OCI-M2 (cell line): ENCODE measurements around the gene OSM.
"Not testable (repeated sequence)": the region's sequence is repeated elsewhere in the genome, so short reads cannot be mapped to it uniquely, and the experiment has no call there.

Source experiments
- DNase-seq: peaks from one replicate; lab custom pipeline; 2025; ENCODE audit not compliant: unreplicated experiment; lab: John Stamatoyannopoulos, UW

The OSM gene

GRCh38 chr22:30228509-30229359, 37.9 kb downstream of the OSM start:
- DNase-seq = no peak

- DNase-seq = no peak
Measured at GRCh38 chr22:30227438-30228228, 39.0 kb downstream of the OSM start.

GRCh38 chr22:30226192-30226832, 40.3 kb downstream of the OSM start:
- no peak for DNase-seq

GRCh38 chr22:30225220-30225927, 41.3 kb downstream of the OSM start:
- DNase-seq = no peak

- no peak for DNase-seq
Measured at GRCh38 chr22:30224161-30224857, 42.3 kb downstream of the OSM start.

- DNase-seq = no peak
Measured at GRCh38 chr22:30223303-30223702, 43.3 kb downstream of the OSM start.

- DNase-seq = no peak
Measured at GRCh38 chr22:30222321-30222720, 44.3 kb downstream of the OSM start.

GRCh38 chr22:30221121-30221992, 45.3 kb downstream of the OSM start:
- DNase-seq = no peak

- no peak for DNase-seq
Measured at GRCh38 chr22:30220338-30221012, 46.2 kb downstream of the OSM start.

- DNase-seq = no peak
Measured at GRCh38 chr22:30219668-30220278, 46.9 kb downstream of the OSM start.

- DNase-seq = no peak
Measured at GRCh38 chr22:30219049-30219654, 47.5 kb downstream of the OSM start.

- no peak for DNase-seq
Measured at GRCh38 chr22:30217698-30218560, 48.7 kb downstream of the OSM start.

GRCh38 chr22:30216710-30217109, 49.9 kb downstream of the OSM start:
- no peak for DNase-seq

- not testable (repeated sequence) for DNase-seq
Measured at GRCh38 chr22:30216272-30216671, 50.4 kb downstream of the OSM start.

- DNase-seq = no peak
Measured at GRCh38 chr22:30214703-30215407, 51.8 kb downstream of the OSM start.

GRCh38 chr22:30212996-30213441, 53.6 kb downstream of the OSM start:
- DNase-seq = no peak
